GM18873 (cell line): ENCODE data around the gene ADAMTSL4.

Experiments
- ATAC-seq: cut with Tn5 transposase; IDR thresholded peaks from one replicate; pipeline ENCODE4 v1.9.1; 2021; ENCODE audit warnings: mild to moderate bottlenecking, moderate library complexity, moderate number of reproducible peaks; ENCODE audit not compliant: unreplicated experiment, low FRiP score

The ADAMTSL4 gene

GRCh38 chr1:150548632-150549495, at the start of gene ADAMTSL4:
Gene ADAMTSL4, plus strand, starts transcription at chr1:150549408. Its CDS starts 2,881 bp downstream, at chr1:150552289.
- ATAC-seq, result no peak

DNA sequence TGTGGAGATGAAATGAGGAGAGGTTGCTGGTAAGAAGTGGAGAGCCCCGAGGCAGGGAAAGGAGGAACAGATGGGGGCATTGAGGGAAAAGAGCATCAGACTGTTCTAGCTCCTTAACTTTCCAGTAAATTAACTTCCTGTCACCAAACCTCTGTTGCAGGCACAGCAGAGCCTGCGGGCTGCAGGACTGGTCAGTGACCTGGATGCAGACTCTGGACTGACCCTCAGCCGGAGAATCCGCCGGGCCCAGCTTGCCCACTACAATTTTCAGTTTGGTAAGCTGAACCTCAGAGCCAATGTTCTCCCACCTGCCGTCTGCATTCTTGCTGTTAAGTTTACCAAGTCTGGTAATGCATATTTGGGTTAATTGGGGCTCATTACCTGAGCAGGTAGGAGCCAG, 43.8 kb upstream of the ADAMTSL4 start:
- no peak for ATAC-seq

DNA sequence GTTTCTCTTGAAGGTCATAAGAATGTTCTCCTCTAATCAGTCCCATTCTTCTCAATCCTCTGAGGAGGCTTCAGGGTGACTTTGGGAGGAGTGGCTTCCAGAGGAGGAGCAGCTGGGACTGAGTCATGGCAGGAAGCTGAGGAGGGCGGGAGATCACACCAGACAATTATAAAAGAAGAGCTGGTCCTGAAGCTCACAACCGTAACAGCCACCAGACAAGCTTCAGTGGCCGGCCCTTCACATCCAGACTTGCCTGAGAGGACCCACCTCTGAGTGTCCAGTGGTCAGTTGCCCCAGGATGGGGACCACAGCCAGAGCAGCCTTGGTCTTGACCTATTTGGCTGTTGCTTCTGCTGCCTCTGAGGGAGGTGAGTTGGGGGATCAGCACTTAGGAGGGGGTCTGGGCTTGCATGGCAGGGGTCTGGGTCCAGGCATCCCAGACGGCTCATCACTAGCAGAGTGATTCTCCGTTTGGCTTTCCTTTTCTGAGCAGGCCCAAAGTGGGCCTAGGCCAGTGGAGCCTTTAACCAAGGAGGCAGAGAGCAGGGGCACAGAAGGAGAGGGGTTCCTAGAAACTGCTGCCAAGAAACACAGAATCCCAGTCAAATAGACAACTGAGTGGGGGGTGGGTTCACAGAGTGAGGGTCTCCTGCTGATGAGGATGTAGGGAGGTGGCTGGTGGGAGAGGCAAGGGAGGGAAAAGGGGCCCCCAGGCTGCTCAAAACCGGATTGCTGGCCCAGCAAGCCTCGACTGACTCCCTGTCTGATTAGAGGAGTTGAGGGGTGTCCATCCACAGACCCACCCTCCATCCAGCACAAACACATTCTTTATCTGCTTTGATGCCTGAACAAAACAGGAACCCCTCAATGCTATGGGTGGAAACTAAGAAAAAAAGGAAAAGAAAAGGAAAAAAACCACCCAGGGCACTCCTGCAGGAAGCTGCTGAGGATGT, 41.0 kb upstream of the ADAMTSL4 start, which contains the start of gene ECM1:
Gene ECM1 (plus strand): TSS at position 198 of the 953 bp plus-strand sequence. CDS start 101 bp downstream, at position 299.
- no peak for ATAC-seq

GRCh38 chr1:150508982-150509381, 40.2 kb upstream of the ADAMTSL4 start:
- ATAC-seq, result no peak

- ATAC-seq, result no peak
Observed at GRCh38 chr1:150511551-150511950, 37.7 kb upstream of the ADAMTSL4 start.

GRCh38 chr1:150511985-150512660, 37.1 kb upstream of the ADAMTSL4 start:
- no peak for ATAC-seq

- no peak for ATAC-seq
Observed at GRCh38 chr1:150512846-150513245, 36.4 kb upstream of the ADAMTSL4 start.

DNA sequence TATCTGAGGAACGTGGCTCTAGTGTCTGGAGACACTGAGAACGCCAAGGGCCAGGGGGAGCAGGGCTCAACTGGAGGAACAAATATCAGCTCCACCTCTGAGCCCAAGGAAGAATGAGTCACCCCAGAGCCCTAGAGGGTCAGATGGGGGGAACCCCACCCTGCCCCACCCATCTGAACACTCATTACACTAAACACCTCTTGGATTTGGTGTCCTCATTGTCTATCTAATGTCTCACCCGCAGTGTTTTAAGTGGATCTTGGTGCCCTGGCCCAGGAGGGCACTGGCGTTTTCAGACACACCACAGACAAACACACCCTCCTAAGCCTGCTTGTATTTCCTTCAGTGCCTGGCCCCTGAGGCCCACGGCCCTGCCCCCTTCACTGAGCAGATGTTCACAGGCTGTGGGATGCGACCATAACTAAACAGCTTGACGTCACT, 35.8 kb upstream of the ADAMTSL4 start:
- no peak for ATAC-seq

GRCh38 chr1:150514260-150514659, 34.9 kb upstream of the ADAMTSL4 start:
- ATAC-seq, result no peak

- ATAC-seq, result no peak
Observed at GRCh38 chr1:150514913-150515327, 34.3 kb upstream of the ADAMTSL4 start.

DNA sequence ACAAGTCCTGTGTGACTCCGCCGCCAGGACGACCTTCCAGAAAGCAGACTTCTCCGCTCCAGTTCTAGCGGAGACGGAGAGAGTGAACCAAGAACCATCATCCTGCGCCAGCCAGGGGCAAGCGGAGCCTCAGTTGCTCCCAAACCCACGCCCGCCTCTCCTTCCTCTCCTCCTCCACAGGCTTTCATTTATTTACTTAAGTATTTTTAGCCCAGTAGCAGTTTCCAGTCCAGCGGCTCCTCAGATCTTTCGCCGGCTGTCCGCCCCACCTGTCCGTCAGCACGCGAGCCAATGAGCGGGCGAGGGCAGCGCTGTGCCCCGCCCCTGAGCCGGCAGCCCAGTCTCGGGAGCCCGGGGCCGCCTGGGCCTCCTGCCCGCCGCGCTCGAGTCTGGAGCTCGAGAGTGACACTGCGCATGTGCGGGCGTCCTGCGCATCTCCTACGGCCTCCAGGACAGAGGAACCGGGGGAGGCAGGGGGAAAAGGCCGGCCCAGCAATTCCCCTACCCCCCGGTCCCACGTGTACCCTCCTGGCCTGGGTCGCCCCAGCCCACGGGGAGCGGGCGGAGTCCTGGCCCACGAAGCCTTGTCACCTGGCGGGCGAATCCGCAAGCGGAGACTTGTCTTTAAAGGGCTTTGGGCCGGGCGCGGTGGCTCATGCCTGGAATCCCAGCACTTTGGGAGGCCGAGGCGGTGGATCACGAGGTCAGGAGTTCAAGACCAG, 33.7 kb upstream of the ADAMTSL4 start, which contains the start of gene FALEC:
Gene FALEC (plus strand): TSS at position 425 of the 722 bp plus-strand sequence.
- ATAC-seq, result peak; percentile 86

- no peak for ATAC-seq
Observed at GRCh38 chr1:150516050-150516591, 33.1 kb upstream of the ADAMTSL4 start.

GRCh38 chr1:150516616-150517015, 32.6 kb upstream of the ADAMTSL4 start:
- no peak for ATAC-seq

DNA sequence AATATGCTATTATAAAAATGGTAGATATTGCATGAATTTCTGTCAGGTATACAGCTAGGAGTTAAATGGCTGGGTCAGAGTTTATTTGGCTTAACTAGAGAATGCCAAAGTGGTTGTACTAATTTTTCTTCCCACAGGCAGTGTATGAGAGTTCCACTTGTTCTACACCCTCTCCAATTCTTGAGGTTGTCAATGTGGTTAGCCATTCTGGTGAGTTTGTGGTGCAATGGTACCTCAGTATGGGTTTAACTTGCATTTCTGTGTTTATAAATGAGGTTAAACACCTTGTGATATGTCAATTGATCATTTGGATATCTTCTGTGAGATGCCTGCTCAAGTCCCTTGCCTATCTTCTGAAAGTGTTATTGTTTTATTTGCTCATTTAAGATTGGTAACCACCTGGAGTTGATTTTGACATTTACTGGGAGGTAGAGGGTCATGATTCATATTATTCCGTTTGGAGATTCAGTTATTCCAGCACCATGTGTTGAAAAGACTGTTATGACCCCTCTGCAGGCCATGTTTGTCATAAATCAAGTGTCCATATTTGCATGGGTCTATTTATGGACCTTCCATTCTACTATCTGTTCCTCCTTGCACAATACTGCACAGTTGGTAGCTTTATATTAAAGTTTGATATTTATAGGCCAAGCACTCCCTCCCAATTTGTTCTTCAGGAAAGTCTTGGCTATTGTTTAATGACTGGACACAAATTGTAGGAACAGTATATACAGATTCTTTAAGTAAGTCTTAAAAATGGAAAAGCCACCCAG, 27.8 kb upstream of the ADAMTSL4 start:
- ATAC-seq, result no peak

- no peak for ATAC-seq
Observed at GRCh38 chr1:150525348-150525747, 23.9 kb upstream of the ADAMTSL4 start.

- ATAC-seq, result no peak
Observed at GRCh38 chr1:150528196-150528595, 21.0 kb upstream of the ADAMTSL4 start.

- no peak for ATAC-seq
Observed at GRCh38 chr1:150529017-150529416, 20.2 kb upstream of the ADAMTSL4 start.

- no peak for ATAC-seq
Observed at GRCh38 chr1:150530491-150531159, 18.6 kb upstream of the ADAMTSL4 start.
